COLO829 (cell line): ENCODE data around the gene CACNA1E.
A peak's percentile ranks its signal among the peaks of the same experiment; 100 is the strongest.

Experiments used
- DNase-seq: peaks from one replicate; pipeline ENCODE4 v3.0.0; 2012; ENCODE audit warnings: low spot score

Gene CACNA1E

GRCh38 chr1:181484821-181485220, 1.5 kb downstream of the CACNA1E start:
- no peak for DNase-seq

- no peak for DNase-seq
Observed at GRCh38 chr1:181485287-181486097, 2.2 kb downstream of the CACNA1E start.

GRCh38 chr1:181486098-181486420, 2.7 kb downstream of the CACNA1E start:
- DNase-seq, result no peak

DNA sequence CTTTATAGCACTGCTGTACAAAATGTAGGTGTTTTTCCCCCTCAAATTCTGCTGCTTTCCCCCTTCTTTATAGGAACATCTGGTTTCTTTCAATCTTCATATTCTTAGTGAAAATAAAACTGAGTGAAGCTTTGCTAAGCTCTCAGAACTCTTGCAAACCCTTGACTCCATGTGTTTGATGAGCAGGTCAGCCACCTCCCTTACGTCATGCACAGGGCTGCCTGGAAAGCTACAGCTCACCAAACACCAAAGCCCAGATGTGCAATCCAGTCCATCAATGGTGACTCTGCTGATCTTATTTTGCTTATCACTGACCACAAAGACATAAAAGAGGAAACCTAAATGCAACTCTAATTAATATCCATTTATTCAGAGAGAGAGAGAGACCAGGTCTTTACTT, 5.5 kb downstream of the CACNA1E start:
- no peak for DNase-seq

DNA sequence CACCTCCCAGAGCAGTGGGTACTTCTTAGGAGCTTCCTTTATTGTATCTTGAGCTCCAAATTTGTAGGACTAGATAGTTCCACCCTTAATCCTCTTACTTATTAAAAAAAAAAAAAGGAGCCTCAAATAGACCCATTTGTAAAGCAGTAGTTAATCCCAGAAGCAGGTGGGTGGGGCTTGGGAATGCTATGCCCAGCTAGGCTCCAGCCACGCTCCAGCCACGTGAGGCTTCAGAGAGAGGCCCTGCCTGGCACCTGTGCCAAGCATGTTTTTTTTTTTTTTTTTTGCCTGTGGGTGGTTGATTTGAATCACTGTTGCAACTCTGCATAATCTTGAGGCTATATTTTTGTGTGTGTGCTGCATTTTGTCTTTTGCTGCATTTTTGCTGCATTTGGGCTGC, 7.0 kb downstream of the CACNA1E start:
- DNase-seq, result no peak

- DNase-seq, result no peak
Observed at GRCh38 chr1:181490740-181491712, 7.7 kb downstream of the CACNA1E start.

DNA sequence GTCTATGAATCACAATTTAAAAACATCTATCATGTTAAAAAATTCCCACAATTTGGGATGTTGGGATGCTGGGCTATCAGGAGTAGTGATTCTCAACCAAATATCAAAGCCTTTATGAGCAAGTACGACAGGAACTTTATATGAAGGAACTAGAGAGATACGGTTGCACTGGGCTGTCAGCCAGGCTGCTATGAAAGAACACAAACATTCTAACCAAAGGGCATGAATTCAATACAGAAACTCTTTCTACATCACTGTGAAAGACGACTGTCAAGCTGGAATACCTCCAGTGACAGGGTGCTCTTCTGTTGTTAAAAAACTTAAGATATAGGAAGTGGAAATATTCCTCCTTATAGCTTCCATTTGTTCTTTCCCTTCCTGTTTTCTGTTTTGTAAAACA, 9.8 kb downstream of the CACNA1E start:
- DNase-seq, result peak; percentile 21

- DNase-seq, result no peak
Observed at GRCh38 chr1:181493885-181494284, 10.6 kb downstream of the CACNA1E start.

DNA sequence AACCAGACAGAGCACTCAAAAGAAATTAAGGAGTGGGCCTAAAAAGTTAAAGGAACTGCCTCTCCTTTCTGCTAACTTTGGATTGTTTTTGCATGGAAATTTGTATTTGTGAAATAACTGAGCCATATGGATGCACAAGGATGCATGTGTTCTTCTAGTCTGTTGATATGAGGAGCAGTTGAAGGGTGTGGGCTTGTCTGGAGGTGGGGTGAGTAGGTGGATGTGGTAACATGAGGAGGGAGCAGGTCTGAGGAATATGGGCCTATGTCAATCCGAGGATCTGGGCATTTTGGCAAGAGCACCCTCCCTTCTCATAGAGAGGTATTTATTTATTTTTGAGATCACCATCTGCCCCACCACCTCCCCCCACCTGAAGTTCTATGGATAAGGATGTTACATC, 13.4 kb downstream of the CACNA1E start:
- no peak for DNase-seq

DNA sequence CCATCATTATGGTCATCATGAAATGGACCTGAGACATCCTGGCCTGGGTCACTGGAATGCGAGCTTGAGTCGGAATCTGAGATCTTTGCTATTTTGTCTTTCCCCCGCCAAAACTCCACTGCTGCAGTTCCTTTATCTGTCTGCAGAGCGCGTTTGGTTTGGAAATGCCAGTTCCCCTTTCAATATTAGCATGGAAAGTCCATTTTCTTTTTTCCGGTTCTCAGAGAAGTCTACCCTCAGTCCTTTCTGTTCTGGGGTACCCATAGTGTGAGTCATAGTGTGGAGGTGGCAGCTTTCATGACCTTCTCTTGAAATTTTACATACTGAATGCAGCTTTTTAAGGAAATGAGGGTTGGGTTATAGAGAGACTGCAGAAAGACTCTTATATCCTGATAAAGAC, 14.6 kb downstream of the CACNA1E start:
- DNase-seq, result no peak

DNA sequence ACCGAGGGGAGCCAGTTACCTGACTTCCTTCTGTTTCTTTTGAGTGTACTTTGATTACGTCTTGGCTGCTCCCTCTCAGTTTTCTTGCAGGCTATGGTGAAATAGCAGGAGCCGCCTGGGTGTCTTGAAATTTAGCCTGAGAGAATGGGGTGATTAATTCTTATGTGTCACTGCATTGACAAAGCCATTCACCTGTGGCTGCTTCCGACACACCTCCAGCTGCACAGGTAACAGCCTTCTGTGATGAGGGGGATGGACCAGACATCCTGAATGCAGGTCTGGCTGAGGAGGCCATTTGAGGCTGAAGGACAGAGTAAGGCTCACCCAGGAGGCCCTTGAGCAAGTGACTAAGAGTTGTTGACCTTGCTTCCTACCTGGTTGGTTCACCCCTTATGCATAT, 16.5 kb downstream of the CACNA1E start:
- DNase-seq, result no peak

DNA sequence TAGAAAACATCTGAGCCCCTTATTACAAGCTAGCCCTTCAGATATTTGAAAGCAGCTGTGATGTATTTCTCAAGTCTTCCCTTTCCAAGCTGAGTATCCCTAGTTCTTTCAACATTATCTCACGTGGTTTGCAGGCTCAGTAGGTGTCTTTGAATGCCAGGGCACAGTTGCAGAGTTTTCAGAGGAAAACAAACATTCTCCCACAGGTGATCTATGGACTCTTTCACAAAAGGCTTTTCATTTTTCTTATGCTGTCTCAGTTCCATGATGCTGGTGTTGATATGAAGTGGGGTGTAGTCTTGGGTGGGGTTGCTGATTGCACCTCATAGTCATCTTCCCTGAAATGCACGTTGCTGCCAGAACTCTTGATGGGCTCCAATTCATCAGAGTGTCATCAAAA, 17.3 kb downstream of the CACNA1E start:
- no peak for DNase-seq

GRCh38 chr1:181501612-181502011, 18.3 kb downstream of the CACNA1E start:
- no peak for DNase-seq

GRCh38 chr1:181503171-181503810, 20.0 kb downstream of the CACNA1E start:
- no peak for DNase-seq

GRCh38 chr1:181504399-181504842, 21.1 kb downstream of the CACNA1E start:
- DNase-seq, result peak; percentile 34

GRCh38 chr1:181506563-181507353, 23.4 kb downstream of the CACNA1E start:
- no peak for DNase-seq

DNA sequence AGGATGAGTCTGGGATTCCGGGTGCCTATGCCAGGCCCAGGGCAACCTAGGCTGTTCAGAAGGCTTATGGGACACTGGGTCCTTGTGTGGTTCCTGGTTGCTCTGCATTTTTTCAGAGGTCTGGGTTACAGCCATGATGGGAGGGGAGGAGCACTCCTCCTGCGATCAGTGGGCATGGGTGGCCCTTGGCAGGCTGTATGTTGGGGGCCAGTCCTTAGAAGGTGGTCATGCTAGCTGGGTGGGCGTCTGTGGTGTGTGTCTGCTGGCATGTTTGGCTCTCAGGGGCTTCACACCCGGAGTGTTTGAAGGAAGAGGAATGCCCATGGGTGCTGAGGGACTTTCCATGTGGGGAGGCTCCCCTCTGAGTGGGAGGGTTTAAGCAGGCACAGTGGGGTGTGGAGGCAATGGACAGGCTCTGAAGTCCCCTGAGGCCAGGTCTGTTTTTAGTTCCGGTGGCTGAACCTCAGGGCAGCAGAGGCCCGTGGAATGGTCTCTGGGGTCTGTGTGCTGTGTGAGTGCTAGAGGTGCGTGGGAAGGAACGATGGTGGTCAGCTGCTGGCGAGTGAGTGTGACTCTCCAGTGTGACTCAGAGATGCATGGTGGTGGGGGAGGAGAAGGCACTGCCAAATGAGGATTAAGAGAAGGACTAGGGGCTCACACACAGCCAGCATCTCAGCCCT, 25.3 kb downstream of the CACNA1E start:
- peak; percentile 21 for DNase-seq

GRCh38 chr1:181513786-181514297, 30.5 kb downstream of the CACNA1E start:
- DNase-seq, result no peak

- DNase-seq, result no peak
Observed at GRCh38 chr1:181514298-181515290, 31.3 kb downstream of the CACNA1E start.

DNA sequence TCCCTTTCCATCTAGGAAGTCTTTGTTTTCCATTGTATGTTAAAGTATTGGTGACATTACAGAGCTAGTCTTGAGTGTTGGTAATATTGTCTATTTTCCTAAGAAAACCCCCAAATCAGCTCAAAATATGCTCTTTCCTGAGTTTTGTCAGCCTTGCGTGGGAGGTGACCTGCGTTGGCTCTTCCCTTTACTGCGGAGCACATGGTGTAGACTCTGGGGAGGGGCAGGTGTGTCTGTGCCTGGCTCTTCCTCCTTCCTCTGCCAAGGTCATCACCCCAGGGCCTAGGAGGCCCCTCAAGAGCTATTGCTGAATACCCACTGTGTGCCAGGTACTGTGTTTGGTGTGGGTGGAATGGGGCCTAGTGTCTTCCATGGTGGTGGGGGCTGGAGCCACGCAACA, 33.4 kb downstream of the CACNA1E start:
- DNase-seq, result no peak
